ENCODE data around the gene FOXO1. TPM values are rescaled to one million over a fixed set of nuclear protein-coding genes. Genes with fewer than 3 reads are reported as not detected.

Gene FOXO1
- total and polyA plus RNA-seq, 4 experiments from 2014 or later: 35.2 to 72.3 (median 68.2) TPM

- Histone ChIP-seq H3K4me1 (ENCODE audit: insufficient read depth, low read length) (peaks cover 93% of the 10 kb centered on the region), H3K9me3 (ENCODE audit: control insufficient read depth in 1 of 2, low read length in 2 of 2) (no peaks in the 10 kb centered on the region), H3K4me3 (ENCODE audit: low read length in 2 of 2) (no peak overlapping the region), H3K27me3 (ENCODE audit: insufficient read depth, low read length) (no peaks in the 10 kb centered on the region), H3K36me3 (ENCODE audit: insufficient read depth, low read length) (no peaks in the 10 kb centered on the region), H3K27ac (ENCODE audit: low read depth, low read length) (no peak overlapping the region)
- intact Hi-C loops (cut with micrococcal nuclease): loop anchor here (1.0 kb wide), 1 partner anchor 9 kb away; no protein-coding TSS in a partner anchor
- Mint-ChIP-seq H3K4me3 (peak overlapping the region in 6 of 8 donors; percentile 42 to 73 (median 50)), H3K27me3 (no peaks in the 10 kb centered on the region), H3K27ac (peak overlapping the region; percentile 25 to 79 (median 62)), H3K4me1 (peaks cover 65 to 95% (median 79%) of the 10 kb centered on the region in 4 donors), H3K9me3 (no peaks in the 10 kb centered on the region), H3K36me3 (peaks cover 6 to 31% of the 10 kb centered on the region in 2 donors)
- no peak for DNase-seq
- ChIA-PET POLR2A (ENCODE audit: partially characterized antibody) (interaction anchor here (1.2 kb wide), 1 partner anchor 19 kb away, joined by 3 read pairs; no protein-coding TSS in a partner anchor), CTCF (ENCODE audit: partially characterized antibody) (no interaction called here)
These were observed 43.7 kb downstream of the FOXO1 start for GRCh38 chr13:40622761-40623160.

DNA sequence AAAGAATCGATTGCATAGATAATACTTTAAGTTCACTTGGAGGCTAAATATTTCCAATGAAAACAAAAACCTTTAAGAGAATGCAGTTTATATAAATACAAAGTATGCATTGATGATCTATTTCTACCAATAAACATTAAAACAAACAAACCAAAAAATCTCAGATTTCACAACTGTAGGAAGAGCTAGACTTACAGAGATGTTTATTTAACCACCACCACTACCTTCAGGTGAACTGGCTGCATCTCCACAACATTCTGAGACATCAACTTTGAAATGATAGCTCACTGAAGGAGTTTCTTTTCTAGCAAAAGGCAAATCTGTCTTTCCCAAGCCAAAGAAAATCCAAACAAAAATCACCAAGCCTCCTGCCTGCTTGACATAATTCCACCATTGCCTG lies 44.2 kb downstream of the FOXO1 start:
- Mint-ChIP-seq H3K9me3 (no peaks in the 10 kb centered on the region), H3K27ac (peak overlapping the region; percentile 25 to 79 (median 62)), H3K27me3 (no peaks in the 10 kb centered on the region), H3K36me3 (peaks cover 4 to 29% of the 10 kb centered on the region in 2 donors), H3K4me3 (peak overlapping the region in 6 of 8 donors; percentile 42 to 73 (median 50)), H3K4me1 (peaks cover 70 to 95% (median 80%) of the 10 kb centered on the region in 4 donors)
- intact Hi-C loops (cut with micrococcal nuclease): loop anchor here (1.0 kb wide), 1 partner anchor 9 kb away; no protein-coding TSS in a partner anchor
- no peak for DNase-seq
- CTCF ChIA-PET (ENCODE audit: partially characterized antibody): no interaction called here
- Histone ChIP-seq H3K27ac (ENCODE audit: low read depth, low read length) (no peak overlapping the region), H3K4me1 (ENCODE audit: insufficient read depth, low read length) (peaks cover 94% of the 10 kb centered on the region), H3K4me3 (ENCODE audit: low read length in 2 of 2) (no peak overlapping the region), H3K9me3 (ENCODE audit: control insufficient read depth in 1 of 2, low read length in 2 of 2) (no peaks in the 10 kb centered on the region), H3K27me3 (ENCODE audit: insufficient read depth, low read length) (no peaks in the 10 kb centered on the region), H3K36me3 (ENCODE audit: insufficient read depth, low read length) (no peaks in the 10 kb centered on the region)
- POLR2A ChIA-PET (ENCODE audit: partially characterized antibody): interaction anchor here (1.2 kb wide), 1 partner anchor 19 kb away, joined by 3 read pairs; no protein-coding TSS in a partner anchor

DNA sequence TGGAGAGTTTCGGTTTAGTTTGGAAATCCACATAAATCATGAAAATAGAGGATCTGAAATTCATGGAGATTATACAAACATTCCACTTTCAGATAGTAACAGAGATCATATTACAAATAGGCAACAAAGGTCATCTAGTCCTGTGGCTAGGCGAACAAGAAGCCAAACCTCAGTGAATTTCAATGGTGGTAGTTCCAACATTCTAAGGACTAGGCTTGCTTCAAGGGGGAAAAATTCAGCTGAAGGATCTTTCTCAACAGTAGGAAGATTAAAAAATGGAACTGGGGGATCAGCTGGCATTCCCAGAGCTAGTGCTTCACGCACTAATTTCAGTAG lies 47.0 kb downstream of the FOXO1 start:
- Histone ChIP-seq H3K36me3 (ENCODE audit: insufficient read depth, low read length) (no peaks in the 10 kb centered on the region), H3K27me3 (ENCODE audit: insufficient read depth, low read length) (no peaks in the 10 kb centered on the region), H3K27ac (ENCODE audit: low read depth, low read length) (peak overlapping the region; percentile 11), H3K4me3 (ENCODE audit: low read length in 2 of 2) (no peak overlapping the region), H3K4me1 (ENCODE audit: insufficient read depth, low read length) (peaks cover 94% of the 10 kb centered on the region), H3K9me3 (ENCODE audit: control insufficient read depth in 1 of 2, low read length in 2 of 2) (no peaks in the 10 kb centered on the region)
- Mint-ChIP-seq H3K27me3 (no peaks in the 10 kb centered on the region), H3K4me3 (peak overlapping the region; percentile 40 to 78 (median 69)), H3K9me3 (no peaks in the 10 kb centered on the region), H3K4me1 (peaks cover 72 to 98% (median 85%) of the 10 kb centered on the region in 4 donors), H3K36me3 (peaks cover 0 to 25% of the 10 kb centered on the region in 2 donors), H3K27ac (peak overlapping the region; percentile 70 to 97 (median 92))
- CTCF ChIA-PET (ENCODE audit: partially characterized antibody): no interaction called here
- POLR2A ChIA-PET (ENCODE audit: partially characterized antibody): interaction anchor here (0.8 to 2.8 kb wide), 2 partner anchors 19 to 45 kb away, joined by 3 to 15 read pairs; no protein-coding TSS in a partner anchor
- intact Hi-C loops (cut with micrococcal nuclease): no loop called here
- DNase-seq: no peak

DNA sequence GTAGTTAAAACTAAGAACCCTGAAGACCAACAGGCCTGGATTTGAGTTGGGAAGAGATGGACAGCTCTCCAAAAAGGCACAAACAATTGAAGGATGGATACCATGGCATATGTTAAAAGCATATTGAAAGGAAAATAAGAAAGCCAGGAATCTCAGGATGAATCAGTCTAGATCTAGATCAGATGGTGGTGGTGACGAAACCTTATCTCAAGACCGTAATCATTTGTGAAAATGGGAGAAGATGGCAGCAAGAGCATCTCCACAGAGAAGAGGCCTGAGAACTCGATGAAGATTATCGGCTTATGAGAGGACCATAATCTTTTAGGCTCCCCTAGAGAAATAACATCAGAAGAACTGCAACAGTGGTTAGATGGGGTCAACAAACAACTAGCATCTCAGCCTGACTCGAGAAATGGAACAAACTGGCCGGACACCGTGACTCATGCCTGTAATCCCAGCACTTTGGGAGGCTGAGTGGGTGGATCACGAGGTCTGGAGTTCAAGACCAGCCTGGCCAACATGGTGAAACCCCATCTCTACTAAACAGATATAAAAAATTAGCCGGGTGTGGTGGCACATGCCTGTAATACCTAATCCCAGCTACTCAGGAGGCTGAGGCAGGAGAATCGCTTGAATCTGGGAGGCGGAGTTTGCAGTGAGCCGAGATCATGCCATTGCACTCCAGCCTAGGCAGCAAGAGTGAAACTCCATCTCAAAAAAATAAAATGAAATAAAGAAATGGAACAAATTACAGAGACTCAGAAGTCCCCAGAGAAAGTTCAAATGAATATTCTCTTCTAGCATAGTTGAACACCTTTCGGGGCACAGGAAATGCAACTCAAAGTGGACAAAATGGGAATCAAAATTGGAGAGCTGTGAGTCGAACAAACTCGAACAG lies 47.6 kb downstream of the FOXO1 start:
- H3K36me3 ChIP-seq (ENCODE audit: insufficient read depth, low read length): no peaks in the 10 kb centered on the region
- DNase-seq: no peak
- no peaks in the 10 kb centered on the region for H3K27me3 ChIP-seq (ENCODE audit: insufficient read depth, low read length)
- H3K4me3 Mint-ChIP-seq: peak overlapping the region in 7 of 8 donors; percentile 40 to 78 (median 66)
- H3K27ac ChIP-seq (ENCODE audit: low read depth, low read length): peak overlapping the region; percentile 20
- ChIA-PET POLR2A (ENCODE audit: partially characterized antibody) (interaction anchor here (0.8 to 2.8 kb wide), 3 partner anchors 16 to 46 kb away, joined by 3 to 15 read pairs (median 4); no protein-coding TSS in a partner anchor), CTCF (ENCODE audit: partially characterized antibody) (no interaction called here)
- no peaks in the 10 kb centered on the region for H3K27me3 Mint-ChIP-seq
- H3K9me3 ChIP-seq (ENCODE audit: control insufficient read depth in 1 of 2, low read length in 2 of 2): no peaks in the 10 kb centered on the region
- no peak overlapping the region for H3K4me3 ChIP-seq (ENCODE audit: low read length in 2 of 2)
- no peaks in the 10 kb centered on the region for H3K9me3 Mint-ChIP-seq
- H3K4me1 ChIP-seq (ENCODE audit: insufficient read depth, low read length): peaks cover 94% of the 10 kb centered on the region
- intact Hi-C loops (cut with micrococcal nuclease): no loop called here
- H3K36me3 Mint-ChIP-seq: peaks cover 0 to 24% of the 10 kb centered on the region in 2 donors
- peaks cover 72 to 98% (median 86%) of the 10 kb centered on the region in 4 donors for H3K4me1 Mint-ChIP-seq
- peak overlapping the region; percentile 87 to 97 (median 92) for H3K27ac Mint-ChIP-seq

DNA sequence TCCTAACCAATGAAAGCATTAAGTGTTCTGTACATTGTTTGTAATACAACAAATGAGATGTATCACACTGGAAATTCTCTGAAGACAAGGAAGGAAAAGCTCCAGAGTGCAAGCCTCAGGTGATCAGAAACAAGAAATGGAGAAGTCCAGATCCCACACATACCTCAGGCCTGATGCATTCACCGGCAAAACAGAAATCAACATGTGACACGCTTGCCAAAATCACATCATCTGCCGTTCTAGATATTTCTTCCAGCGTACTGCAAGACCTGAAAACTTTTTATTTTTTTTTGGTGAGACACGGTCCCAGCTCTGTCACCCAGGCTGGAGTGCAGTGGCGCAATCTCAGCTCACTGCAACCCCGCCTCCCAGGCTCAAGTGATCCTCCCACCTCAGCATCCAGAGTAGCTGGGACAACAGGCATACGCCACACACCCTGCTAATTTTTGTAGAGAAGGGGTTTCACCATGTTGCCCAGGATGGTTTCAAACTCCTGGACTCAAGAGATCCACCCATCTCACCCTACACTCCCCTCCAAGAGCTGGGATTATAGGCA lies 48.6 kb downstream of the FOXO1 start:
- intact Hi-C loops (cut with micrococcal nuclease): no loop called here
- ChIA-PET CTCF (ENCODE audit: partially characterized antibody) (no interaction called here), POLR2A (ENCODE audit: partially characterized antibody) (interaction anchor here (1.1 kb wide), 2 partner anchors 13 to 17 kb away, joined by 3 to 4 read pairs; no protein-coding TSS in a partner anchor)
- Mint-ChIP-seq H3K36me3 (peaks cover 0 to 20% of the 10 kb centered on the region in 2 donors), H3K27me3 (no peaks in the 10 kb centered on the region), H3K9me3 (no peaks in the 10 kb centered on the region), H3K27ac (peak overlapping the region; percentile 87 to 97 (median 92)), H3K4me1 (peaks cover 74 to 98% (median 87%) of the 10 kb centered on the region in 4 donors), H3K4me3 (peak overlapping the region in 5 of 8 donors; percentile 21 to 78 (median 61))
- H3K9me3 ChIP-seq (ENCODE audit: control insufficient read depth in 1 of 2, low read length in 2 of 2): no peaks in the 10 kb centered on the region
- H3K4me1 ChIP-seq (ENCODE audit: insufficient read depth, low read length): peaks cover 93% of the 10 kb centered on the region
- no peak for DNase-seq
- H3K4me3 ChIP-seq (ENCODE audit: low read length in 2 of 2): no peak overlapping the region
- H3K36me3 ChIP-seq (ENCODE audit: insufficient read depth, low read length): no peaks in the 10 kb centered on the region
- H3K27me3 ChIP-seq (ENCODE audit: insufficient read depth, low read length): no peaks in the 10 kb centered on the region
- peak overlapping the region; percentile 20 for H3K27ac ChIP-seq (ENCODE audit: low read depth, low read length)

GRCh38 chr13:40615619-40616018 lies 50.8 kb downstream of the FOXO1 start:
- Histone ChIP-seq H3K4me1 (ENCODE audit: insufficient read depth, low read length) (peaks cover 98% of the 10 kb centered on the region), H3K27ac (ENCODE audit: low read depth, low read length) (peak overlapping the region; percentile 68), H3K36me3 (ENCODE audit: insufficient read depth, low read length) (no peaks in the 10 kb centered on the region), H3K9me3 (ENCODE audit: control insufficient read depth in 1 of 2, low read length in 2 of 2) (no peaks in the 10 kb centered on the region), H3K4me3 (ENCODE audit: low read length in 2 of 2) (no peak overlapping the region), H3K27me3 (ENCODE audit: insufficient read depth, low read length) (no peaks in the 10 kb centered on the region)
- ChIA-PET CTCF (ENCODE audit: partially characterized antibody) (no interaction called here), POLR2A (ENCODE audit: partially characterized antibody) (interaction anchor here (4.9 kb wide), 1 partner anchor 49 kb away, joined by 49 read pairs; the partner anchor contains the start of gene FOXO1)
- Mint-ChIP-seq H3K4me1 (peaks cover 79 to 100% (median 94%) of the 10 kb centered on the region in 4 donors), H3K36me3 (peaks cover 0 to 19% of the 10 kb centered on the region in 2 donors), H3K27ac (peak overlapping the region; percentile 89 to 98 (median 94)), H3K4me3 (peak overlapping the region; percentile 3 to 90 (median 71)), H3K9me3 (no peaks in the 10 kb centered on the region), H3K27me3 (no peaks in the 10 kb centered on the region)
- no peak for DNase-seq
- intact Hi-C loops (cut with micrococcal nuclease): loop anchor here (2.0 kb wide), 1 partner anchor 15 kb away; no protein-coding TSS in a partner anchor

All from CD4-positive, alpha-beta memory T cell (primary cell).